HG02973 (cell line): ENCODE results near the gene PPP2R3A.

Source experiments
- ATAC-seq: cut with Tn5 transposase; IDR thresholded peaks from one replicate; pipeline ENCODE4 v1.9.1; 2021; ENCODE audit warnings: moderate library complexity; ENCODE audit not compliant: unreplicated experiment

Gene PPP2R3A

GRCh38 chr3:135966962-135967274, 1.4 kb downstream of the PPP2R3A start:
- no peak for ATAC-seq

GRCh38 chr3:135967867-135968266, 2.3 kb downstream of the PPP2R3A start:
- ATAC-seq, result no peak

GRCh38 chr3:135970506-135971116, 5.1 kb downstream of the PPP2R3A start:
- ATAC-seq, result no peak

GRCh38 chr3:135973841-135974240, 8.3 kb downstream of the PPP2R3A start:
- ATAC-seq, result no peak

GRCh38 chr3:135975053-135975452, 9.5 kb downstream of the PPP2R3A start:
- ATAC-seq, result no peak

- no peak for ATAC-seq
Observed at GRCh38 chr3:135975536-135975935, 10.0 kb downstream of the PPP2R3A start.

GRCh38 chr3:135980343-135980742, 14.8 kb downstream of the PPP2R3A start:
- no peak for ATAC-seq

GRCh38 chr3:135981701-135982403, 16.3 kb downstream of the PPP2R3A start:
- no peak for ATAC-seq

GRCh38 chr3:135982404-135982761, 16.9 kb downstream of the PPP2R3A start:
- no peak for ATAC-seq

- ATAC-seq, result no peak
Observed at GRCh38 chr3:135982922-135983581, 17.5 kb downstream of the PPP2R3A start.

GRCh38 chr3:135987661-135988060, 22.1 kb downstream of the PPP2R3A start:
- ATAC-seq, result no peak

GRCh38 chr3:135989242-135989641, 23.7 kb downstream of the PPP2R3A start:
- ATAC-seq, result no peak

GRCh38 chr3:135990903-135991302, 25.4 kb downstream of the PPP2R3A start:
- ATAC-seq, result no peak

GRCh38 chr3:135991621-135992020, 26.1 kb downstream of the PPP2R3A start:
- ATAC-seq, result no peak

- no peak for ATAC-seq
Observed at GRCh38 chr3:135992072-135992471, 26.5 kb downstream of the PPP2R3A start.

- ATAC-seq, result no peak
Observed at GRCh38 chr3:135994708-135995337, 29.3 kb downstream of the PPP2R3A start.

GRCh38 chr3:135995766-135996165, 30.2 kb downstream of the PPP2R3A start:
- ATAC-seq, result no peak

- ATAC-seq, result no peak
Observed at GRCh38 chr3:135997554-135998320, 32.2 kb downstream of the PPP2R3A start.

- no peak for ATAC-seq
Observed at GRCh38 chr3:136008221-136008620, 42.7 kb downstream of the PPP2R3A start.

GRCh38 chr3:136008732-136009470, 43.4 kb downstream of the PPP2R3A start:
- ATAC-seq, result no peak

- ATAC-seq, result no peak
Observed at GRCh38 chr3:136018876-136019275, 53.3 kb downstream of the PPP2R3A start.
